Measurements from ENCODE around the gene DDX18.

Gene DDX18

GRCh38 chr2:117853316-117853715, 38.8 kb downstream of the DDX18 start:
- Mint-ChIP-seq H3K4me1 (ENCODE audit: low read depth) (no peaks in the 10 kb centered on the region), H3K27me3 (peaks cover 24% of the 10 kb centered on the region)

GRCh38 chr2:117853873-117854272, 39.4 kb downstream of the DDX18 start:
- H3K27ac Mint-ChIP-seq = no peak overlapping the region
- no peaks in the 10 kb centered on the region for H3K4me1 Mint-ChIP-seq (ENCODE audit: low read depth)
- intact Hi-C loops (cut with micrococcal nuclease) = no loop called here
- no peaks in the 10 kb centered on the region for H3K36me3 Mint-ChIP-seq (ENCODE audit: low read depth)
- H3K27me3 Mint-ChIP-seq = peaks cover 21% of the 10 kb centered on the region
- H3K4me3 Mint-ChIP-seq = no peak overlapping the region
- no peaks in the 10 kb centered on the region for H3K9me3 Mint-ChIP-seq

More at GRCh38 chr2:117853316-117853715, 38.8 kb downstream of the DDX18 start:
- Mint-ChIP-seq H3K9me3 (peaks cover 2% of the 10 kb centered on the region), H3K36me3 (ENCODE audit: low read depth) (no peaks in the 10 kb centered on the region), H3K27ac (no peak overlapping the region), H3K4me3 (no peak overlapping the region)
- intact Hi-C loops (cut with micrococcal nuclease) = no loop called here

GRCh38 chr2:117854610-117855009, 40.1 kb downstream of the DDX18 start:
- no peaks in the 10 kb centered on the region for H3K4me1 Mint-ChIP-seq (ENCODE audit: low read depth)
- H3K4me3 Mint-ChIP-seq = no peak overlapping the region
- no peaks in the 10 kb centered on the region for H3K36me3 Mint-ChIP-seq (ENCODE audit: low read depth)
- no peak overlapping the region for H3K27ac Mint-ChIP-seq
- intact Hi-C loops (cut with micrococcal nuclease) = no loop called here
- H3K9me3 Mint-ChIP-seq = peaks cover 6% of the 10 kb centered on the region
- H3K27me3 Mint-ChIP-seq = peaks cover 24% of the 10 kb centered on the region

GRCh38 chr2:117855886-117856285, 41.4 kb downstream of the DDX18 start:
- no peak overlapping the region for H3K27ac Mint-ChIP-seq

GRCh38 chr2:117856415-117857210, 42.1 kb downstream of the DDX18 start:
- intact Hi-C loops (cut with micrococcal nuclease) = no loop called here
- H3K36me3 Mint-ChIP-seq (ENCODE audit: low read depth) = no peaks in the 10 kb centered on the region
- no peak overlapping the region for H3K27ac Mint-ChIP-seq
- H3K9me3 Mint-ChIP-seq = peaks cover 18% of the 10 kb centered on the region
- no peaks in the 10 kb centered on the region for H3K4me1 Mint-ChIP-seq (ENCODE audit: low read depth)
- H3K4me3 Mint-ChIP-seq = no peak overlapping the region
- peaks cover 25% of the 10 kb centered on the region for H3K27me3 Mint-ChIP-seq

More at GRCh38 chr2:117855886-117856285, 41.4 kb downstream of the DDX18 start:
- Mint-ChIP-seq H3K36me3 (ENCODE audit: low read depth) (no peaks in the 10 kb centered on the region), H3K4me3 (no peak overlapping the region), H3K4me1 (ENCODE audit: low read depth) (no peaks in the 10 kb centered on the region), H3K27me3 (peaks cover 27% of the 10 kb centered on the region), H3K9me3 (peaks cover 17% of the 10 kb centered on the region)
- intact Hi-C loops (cut with micrococcal nuclease) = no loop called here

GRCh38 chr2:117858336-117858735, 43.8 kb downstream of the DDX18 start:
- Mint-ChIP-seq H3K4me1 (ENCODE audit: low read depth) (no peaks in the 10 kb centered on the region), H3K27ac (no peak overlapping the region), H3K36me3 (ENCODE audit: low read depth) (no peaks in the 10 kb centered on the region), H3K4me3 (no peak overlapping the region), H3K27me3 (peaks cover 25% of the 10 kb centered on the region), H3K9me3 (peaks cover 23% of the 10 kb centered on the region)
- intact Hi-C loops (cut with micrococcal nuclease) = no loop called here

- Mint-ChIP-seq H3K9me3 (peaks cover 23% of the 10 kb centered on the region), H3K27ac (no peak overlapping the region), H3K36me3 (ENCODE audit: low read depth) (no peaks in the 10 kb centered on the region), H3K4me3 (no peak overlapping the region), H3K27me3 (peaks cover 25% of the 10 kb centered on the region), H3K4me1 (ENCODE audit: low read depth) (no peaks in the 10 kb centered on the region)
- intact Hi-C loops (cut with micrococcal nuclease) = no loop called here
Measured at GRCh38 chr2:117858892-117859531, 44.5 kb downstream of the DDX18 start.

GRCh38 chr2:117859532-117859911, 45.0 kb downstream of the DDX18 start:
- Mint-ChIP-seq H3K4me1 (ENCODE audit: low read depth) (no peaks in the 10 kb centered on the region), H3K27ac (no peak overlapping the region), H3K36me3 (ENCODE audit: low read depth) (no peaks in the 10 kb centered on the region), H3K4me3 (no peak overlapping the region), H3K27me3 (peaks cover 25% of the 10 kb centered on the region), H3K9me3 (peaks cover 23% of the 10 kb centered on the region)
- intact Hi-C loops (cut with micrococcal nuclease) = no loop called here

- peaks cover 25% of the 10 kb centered on the region for H3K27me3 Mint-ChIP-seq
- no peaks in the 10 kb centered on the region for H3K4me1 Mint-ChIP-seq (ENCODE audit: low read depth)
- intact Hi-C loops (cut with micrococcal nuclease) = no loop called here
- H3K4me3 Mint-ChIP-seq = no peak overlapping the region
- H3K36me3 Mint-ChIP-seq (ENCODE audit: low read depth) = no peaks in the 10 kb centered on the region
- H3K27ac Mint-ChIP-seq = no peak overlapping the region
- peaks cover 23% of the 10 kb centered on the region for H3K9me3 Mint-ChIP-seq
Measured at GRCh38 chr2:117859924-117860647, 45.6 kb downstream of the DDX18 start.

GRCh38 chr2:117862459-117862858, 48.0 kb downstream of the DDX18 start:
- Mint-ChIP-seq H3K4me3 (no peak overlapping the region), H3K27ac (no peak overlapping the region), H3K9me3 (peaks cover 23% of the 10 kb centered on the region), H3K36me3 (ENCODE audit: low read depth) (no peaks in the 10 kb centered on the region), H3K4me1 (ENCODE audit: low read depth) (no peaks in the 10 kb centered on the region), H3K27me3 (peaks cover 25% of the 10 kb centered on the region)
- intact Hi-C loops (cut with micrococcal nuclease) = no loop called here

- H3K27me3 Mint-ChIP-seq = peaks cover 1% of the 10 kb centered on the region
- peaks cover 9% of the 10 kb centered on the region for H3K9me3 Mint-ChIP-seq
- no peak overlapping the region for H3K27ac Mint-ChIP-seq
- intact Hi-C loops (cut with micrococcal nuclease) = no loop called here
- no peak overlapping the region for H3K4me3 Mint-ChIP-seq
- H3K36me3 Mint-ChIP-seq (ENCODE audit: low read depth) = no peaks in the 10 kb centered on the region
- no peaks in the 10 kb centered on the region for H3K4me1 Mint-ChIP-seq (ENCODE audit: low read depth)
Measured at GRCh38 chr2:117875786-117876185, 61.3 kb downstream of the DDX18 start.

- H3K9me3 Mint-ChIP-seq = peaks cover 23% of the 10 kb centered on the region
- no peak overlapping the region for H3K4me3 Mint-ChIP-seq
- H3K27ac Mint-ChIP-seq = no peak overlapping the region
- intact Hi-C loops (cut with micrococcal nuclease) = no loop called here
- no peaks in the 10 kb centered on the region for H3K36me3 Mint-ChIP-seq (ENCODE audit: low read depth)
- no peaks in the 10 kb centered on the region for H3K4me1 Mint-ChIP-seq (ENCODE audit: low read depth)
- peaks cover 1% of the 10 kb centered on the region for H3K27me3 Mint-ChIP-seq
Measured at GRCh38 chr2:117879003-117879402, 64.5 kb downstream of the DDX18 start.
